GM21619 (cell line): ENCODE results near the gene MT1G.
"Not testable (repeated sequence)": the region's sequence is repeated elsewhere in the genome, so short reads cannot be mapped to it uniquely, and the experiment has no call there.

Experiments used
- ATAC-seq: cut with Tn5 transposase; IDR thresholded peaks from one replicate; pipeline ENCODE4 v1.9.1; 2021; ENCODE audit not compliant: unreplicated experiment

The MT1G gene

GRCh38 chr16:56684926-56685590, 17.2 kb upstream of the MT1G start:
- ATAC-seq: no peak

GRCh38 chr16:56684256-56684925, 16.5 kb upstream of the MT1G start:
- no peak for ATAC-seq

GRCh38 chr16:56683424-56684172, 15.7 kb upstream of the MT1G start:
- no peak for ATAC-seq

GRCh38 chr16:56682703-56683397, 15.0 kb upstream of the MT1G start:
- no peak for ATAC-seq

- peak; percentile 97 for ATAC-seq
Observed at GRCh38 chr16:56681939-56682702, 14.3 kb upstream of the MT1G start, which contains the start of gene MT1X. Gene MT1X, plus strand, starts transcription at chr16:56682470. Its CDS starts 71 bp downstream, at chr16:56682541.

GRCh38 chr16:56679818-56680217, 12.0 kb upstream of the MT1G start:
- ATAC-seq: no peak

- ATAC-seq: no peak
Observed at GRCh38 chr16:56679078-56679730, 11.3 kb upstream of the MT1G start.

- ATAC-seq: no peak
Observed at GRCh38 chr16:56677474-56677873, 9.6 kb upstream of the MT1G start.

GRCh38 chr16:56675685-56676210, 7.9 kb upstream of the MT1G start:
- no peak for ATAC-seq

GRCh38 chr16:56674570-56674969, 6.7 kb upstream of the MT1G start:
- ATAC-seq: not testable (repeated sequence)

GRCh38 chr16:56673921-56674320, 6.1 kb upstream of the MT1G start:
- no peak for ATAC-seq

GRCh38 chr16:56672761-56673536, 5.1 kb upstream of the MT1G start:
- no peak for ATAC-seq

- ATAC-seq: not testable (repeated sequence)
Observed at GRCh38 chr16:56672171-56672570, 4.3 kb upstream of the MT1G start.

- not testable (repeated sequence) for ATAC-seq
Observed at GRCh38 chr16:56671691-56672090, 3.8 kb upstream of the MT1G start.

GRCh38 chr16:56670620-56670934, 2.7 kb upstream of the MT1G start:
- ATAC-seq: no peak

- no peak for ATAC-seq
Observed at GRCh38 chr16:56669840-56670619, 2.2 kb upstream of the MT1G start.

GRCh38 chr16:56669005-56669839, 1.4 kb upstream of the MT1G start, which contains the start of gene MT1H:
Gene MT1H, plus strand, starts transcription at chr16:56669814. Its CDS starts 71 bp downstream, at chr16:56669885.
- no peak for ATAC-seq
